ENCODE measurements around the gene MECP2. TPM values are rescaled to one million over a fixed set of nuclear protein-coding genes. Genes with fewer than 3 reads are reported as not detected.

Gene MECP2
- total RNA-seq, 2 experiments from 2014 or later = 31.2 to 48.6 TPM

- no peak for TF ChIP-seq EZH2phosphoT487 (IDR thresholded peaks at IDR 0.05; ENCODE audit: borderline replicate concordance, low read depth, low read length)
- no peak for TF ChIP-seq CTCF (conservative IDR thresholded peaks at IDR 0.05; ENCODE audit: low read length)
- BruUV-seq (replicated peaks) = no TSS peak
- ChIA-PET POLR2A (interaction anchor here (0.6 to 0.9 kb wide), 3 partner anchors 39 to 489 kb away, joined by 3 to 5 read pairs (median 3); no protein-coding TSS in a partner anchor), CTCF (ENCODE audit: unreplicated experiment) (no interaction called here)
- Histone ChIP-seq H3K4me2 (ENCODE audit: low read length) (no peak overlapping the region), H3K36me3 (ENCODE audit: insufficient read depth, low read length) (peaks cover 5% of the 10 kb centered on the region; the same call in 1 of the 2 replicates), H3K4me1 (ENCODE audit: insufficient read depth, low read length, poor library complexity, severe bottlenecking) (peaks cover 31% of the 10 kb centered on the region), H2AFZ (ENCODE audit: low read length) (no peak overlapping the region), H3K79me2 (ENCODE audit: insufficient read depth, low read depth, low read length) (peaks cover 4% of the 10 kb centered on the region; the same call in 1 of the 2 replicates), H3K9me2 (ENCODE audit: insufficient read depth, low read length) (no peaks in the 10 kb centered on the region), H3K4me3 (ENCODE audit: low read depth, low read length, poor library complexity, severe bottlenecking) (no peak overlapping the region), H3K27ac (ENCODE audit: low read depth, low read length, poor library complexity, severe bottlenecking) (no peak overlapping the region), H3K9me3 (ENCODE audit: low read length) (no peaks in the 10 kb centered on the region), H4K20me1 (ENCODE audit: insufficient read depth, low read length) (no peaks in the 10 kb centered on the region)
- DNase-seq (ENCODE audit: low spot score) = no peak
- intact Hi-C loops (cut with micrococcal nuclease; ENCODE audit: unreplicated experiment) = no loop called here
These were observed 57.9 kb downstream of the MECP2 start for GRCh38 chrX:154039577-154039976.

DNA sequence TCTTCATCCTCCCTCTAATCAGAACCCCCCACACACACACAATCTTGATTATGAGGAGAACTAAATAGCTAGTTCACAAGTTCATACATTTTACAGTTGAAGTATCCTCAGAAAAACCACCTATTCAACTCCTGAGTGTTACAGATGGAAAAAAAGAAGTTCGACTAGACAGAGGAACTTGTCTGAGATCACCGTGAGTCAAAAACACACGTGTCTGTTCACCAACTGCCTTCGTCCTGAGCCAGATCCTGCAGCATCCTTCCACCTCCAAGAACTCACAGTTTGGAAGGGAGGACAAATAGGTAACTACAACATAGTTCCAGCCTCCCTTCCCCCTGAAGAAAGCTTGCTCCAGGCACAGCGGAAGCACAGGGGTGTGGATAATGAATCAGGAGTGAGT lies 58.9 kb downstream of the MECP2 start:
- Histone ChIP-seq H3K79me2 (ENCODE audit: insufficient read depth, low read depth, low read length) (peaks cover 4% of the 10 kb centered on the region; the same call in 1 of the 2 replicates), H3K27ac (ENCODE audit: low read depth, low read length, poor library complexity, severe bottlenecking) (no peak overlapping the region), H3K4me1 (ENCODE audit: insufficient read depth, low read length, poor library complexity, severe bottlenecking) (peaks cover 31% of the 10 kb centered on the region), H2AFZ (ENCODE audit: low read length) (no peak overlapping the region), H3K4me3 (ENCODE audit: low read depth, low read length, poor library complexity, severe bottlenecking) (no peak overlapping the region), H3K4me2 (ENCODE audit: low read length) (no peak overlapping the region), H4K20me1 (ENCODE audit: insufficient read depth, low read length) (no peaks in the 10 kb centered on the region), H3K9me3 (ENCODE audit: low read length) (no peaks in the 10 kb centered on the region), H3K9me2 (ENCODE audit: insufficient read depth, low read length) (no peaks in the 10 kb centered on the region), H3K36me3 (ENCODE audit: insufficient read depth, low read length) (peaks cover 5% of the 10 kb centered on the region; the same call in 1 of the 2 replicates)
- no peak for TF ChIP-seq EZH2phosphoT487 (IDR thresholded peaks at IDR 0.05; ENCODE audit: borderline replicate concordance, low read depth, low read length)
- no peak for TF ChIP-seq CTCF (conservative IDR thresholded peaks at IDR 0.05; ENCODE audit: low read length)
- BruUV-seq (replicated peaks) = no TSS peak
- ChIA-PET CTCF (ENCODE audit: unreplicated experiment) (no interaction called here), POLR2A (interaction anchor here (0.5 kb wide), 1 partner anchor 15 kb away, joined by 3 read pairs; no protein-coding TSS in a partner anchor)
- intact Hi-C loops (cut with micrococcal nuclease; ENCODE audit: unreplicated experiment) = no loop called here
- no peak for DNase-seq (ENCODE audit: low spot score)

DNA sequence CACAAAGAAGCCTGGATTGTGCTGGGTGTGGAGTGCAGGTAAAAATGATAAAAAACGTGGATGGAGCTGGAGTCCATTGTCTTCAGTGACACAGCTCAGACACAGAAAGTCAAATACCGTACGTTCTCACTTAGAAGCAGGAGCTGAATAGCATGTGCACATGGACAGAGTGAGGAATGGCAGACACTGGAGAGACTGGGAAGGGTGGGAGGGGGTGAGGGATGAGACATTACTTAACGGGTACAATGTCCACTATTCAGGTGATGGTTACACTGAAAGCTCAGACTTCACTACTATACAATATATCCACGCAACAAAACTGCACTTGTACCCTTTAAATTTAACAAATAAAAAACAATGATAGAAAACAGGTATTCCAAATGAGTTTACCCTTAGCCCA lies 59.8 kb downstream of the MECP2 start:
- ChIA-PET POLR2A (no interaction called here), CTCF (ENCODE audit: unreplicated experiment) (no interaction called here)
- H3K27ac ChIP-seq (ENCODE audit: low read depth, low read length, poor library complexity, severe bottlenecking) = no peak overlapping the region
- H3K79me2 ChIP-seq (ENCODE audit: insufficient read depth, low read depth, low read length) = peaks cover 4% of the 10 kb centered on the region; the same call in 1 of the 2 replicates
- no peaks in the 10 kb centered on the region for H4K20me1 ChIP-seq (ENCODE audit: insufficient read depth, low read length)
- no peak for DNase-seq (ENCODE audit: low spot score)
- no TSS peak for BruUV-seq (replicated peaks)
- peaks cover 28% of the 10 kb centered on the region for H3K4me1 ChIP-seq (ENCODE audit: insufficient read depth, low read length, poor library complexity, severe bottlenecking)
- H3K9me3 ChIP-seq (ENCODE audit: low read length) = no peaks in the 10 kb centered on the region
- peaks cover 5% of the 10 kb centered on the region; the same call in 1 of the 2 replicates for H3K36me3 ChIP-seq (ENCODE audit: insufficient read depth, low read length)
- intact Hi-C loops (cut with micrococcal nuclease; ENCODE audit: unreplicated experiment) = no loop called here
- no peak overlapping the region for H3K4me3 ChIP-seq (ENCODE audit: low read depth, low read length, poor library complexity, severe bottlenecking)
- H3K4me2 ChIP-seq (ENCODE audit: low read length) = no peak overlapping the region
- no peak overlapping the region for H2AFZ ChIP-seq (ENCODE audit: low read length)
- no peaks in the 10 kb centered on the region for H3K9me2 ChIP-seq (ENCODE audit: insufficient read depth, low read length)
- no peak for TF ChIP-seq EZH2phosphoT487 (IDR thresholded peaks at IDR 0.05; ENCODE audit: borderline replicate concordance, low read depth, low read length)
- TF ChIP-seq CTCF (conservative IDR thresholded peaks at IDR 0.05; ENCODE audit: low read length) = no peak
